Endodermal cell (in vitro differentiated cells): ENCODE data around the gene ABCG4. TPM values are rescaled to one million over a fixed set of nuclear protein-coding genes. Genes with fewer than 3 reads are reported as not detected.

Experiments used
- DNase-seq: peaks from one replicate; pipeline ENCODE4 v3.0.0-alpha.2; 2017
- H3K27ac ChIP-seq: 2 replicates; pipeline ENCODE4 v1.5.1; 2013; ENCODE audit warnings: mild to moderate bottlenecking, low read depth, low read length, moderate library complexity
- H3K27me3 ChIP-seq: 2 replicates; pipeline ENCODE4 v1.6.1; 2013; ENCODE audit warnings: mild to moderate bottlenecking, low read length, moderate library complexity; ENCODE audit not compliant: insufficient read depth, control insufficient read depth, poor library complexity, severe bottlenecking
- H3K36me3 ChIP-seq: 2 replicates; pipeline ENCODE4 v1.7.0; 2013; ENCODE audit warnings: mild to moderate bottlenecking, low read length, moderate library complexity; ENCODE audit not compliant: control insufficient read depth, insufficient read depth
- H3K4me1 ChIP-seq: one replicate; pipeline ENCODE4 v1.7.0; 2013; ENCODE audit warnings: low read length; ENCODE audit not compliant: control insufficient read depth, insufficient read depth
- H3K4me3 ChIP-seq: 2 replicates; pipeline ENCODE4 v1.5.1; 2013; ENCODE audit warnings: mild to moderate bottlenecking, low read length, moderate library complexity
- H3K9ac ChIP-seq: 2 replicates; pipeline ENCODE4 v1.6.1; 2013; ENCODE audit warnings: mild to moderate bottlenecking, low read length, moderate library complexity; ENCODE audit not compliant: poor library complexity, severe bottlenecking; ENCODE audit errors: extremely low read depth
- H3K9me3 ChIP-seq: 2 replicates; pipeline ENCODE4 v1.6.1; 2013; ENCODE audit warnings: mild to moderate bottlenecking, low read length, moderate library complexity; ENCODE audit not compliant: control insufficient read depth
- H3K27ac Mint-ChIP-seq: 2 replicates; pipeline ENCODE4 v1.8.0; 2020; ENCODE audit warnings: mixed read lengths
- H3K27me3 Mint-ChIP-seq: 2 replicates; pipeline ENCODE4 v1.8.0; 2021; ENCODE audit warnings: mild to moderate bottlenecking, mixed read lengths; ENCODE audit not compliant: insufficient read depth
- H3K36me3 Mint-ChIP-seq: 2 replicates; pipeline ENCODE4 v1.8.0; 2020; ENCODE audit warnings: low read depth, mixed read lengths
- H3K4me1 Mint-ChIP-seq: 2 replicates; pipeline ENCODE4 v1.8.0; 2020; ENCODE audit warnings: mixed read lengths
- H3K4me3 Mint-ChIP-seq: 2 replicates; pipeline ENCODE4 v1.8.0; 2020; ENCODE audit warnings: mild to moderate bottlenecking, moderate library complexity, mixed read lengths
- H3K9me3 Mint-ChIP-seq: 2 replicates; pipeline ENCODE4 v1.8.0; 2020; ENCODE audit warnings: mild to moderate bottlenecking, mixed read lengths
- CTCF ChIP-seq: fragments of 200-600 bp; sonication (generic); conservative IDR thresholded peaks from 2 replicates; pipeline ENCODE4 v1.5.0; 2021; ENCODE audit warnings: antibody characterized with exemption, mild to moderate bottlenecking
- WGBS, 2 experiments: methylation state at CpG; one replicate each; pipeline versions ENCODE4 v1.1.5 to v1.1.7; 2013; ENCODE audit warnings: missing lambda C conversion rate in 2 of 2, mixed read lengths in 1 of 2; ENCODE audit not compliant: insufficient coverage in 1 of 2, insufficient read length in 1 of 2; 5-methylcytosine and 5-hydroxymethylcytosine counted together
- total RNA-seq, 2 donors: library from RNA; stranded (reverse); fragmentation: NEBNext Ultra II Directional in 1 of 2; extraction: Animal tissue kit (Norgen Biotek cat#: 25700) in 1 of 2; gene quantifications; 2 replicates in 1 of 2; 3 replicates in 1 of 2; pipeline ENCODE4 v1.2.1, GENCODE V29; 2021

Gene ABCG4
- total RNA-seq, 2 donors from 2014 or later = 1.5 to 1.8 TPM

GRCh38 chr11:119207415-119207960, 58.6 kb downstream of the ABCG4 start:
- no peaks in the 10 kb centered on the region for H3K27me3 Mint-ChIP-seq
- Histone ChIP-seq H3K9ac (peak overlapping the region; percentile 46), H3K9me3 (no peaks in the 10 kb centered on the region), H3K27me3 (no peaks in the 10 kb centered on the region), H3K4me3 (peak overlapping the region; percentile 88), H3K36me3 (no peaks in the 10 kb centered on the region), H3K27ac (no peak overlapping the region), H3K4me1 (peaks cover 2% of the 10 kb centered on the region)
- no peak for DNase-seq
- H3K4me3 Mint-ChIP-seq = peak overlapping the region; percentile 96
- no peaks in the 10 kb centered on the region for H3K9me3 Mint-ChIP-seq
- H3K36me3 Mint-ChIP-seq = no peaks in the 10 kb centered on the region
- no peak overlapping the region for H3K27ac Mint-ChIP-seq
- WGBS, 2 experiments = 38 to 61% methylated on average over 3 to 11 of the region's 11 CpGs
- no peak for TF ChIP-seq CTCF
- H3K4me1 Mint-ChIP-seq = peaks cover 28% of the 10 kb centered on the region

- Mint-ChIP-seq H3K36me3 (no peaks in the 10 kb centered on the region), H3K4me1 (peaks cover 28% of the 10 kb centered on the region), H3K27me3 (no peaks in the 10 kb centered on the region), H3K4me3 (no peak overlapping the region), H3K27ac (peak overlapping the region; percentile 46), H3K9me3 (no peaks in the 10 kb centered on the region)
- no peaks in the 10 kb centered on the region for H3K9me3 ChIP-seq
- peaks cover 2% of the 10 kb centered on the region for H3K4me1 ChIP-seq
- DNase-seq = no peak
- TF ChIP-seq CTCF = no peak
- 75 to 91% methylated on average over 6 to 7 of the region's 7 CpGs for WGBS, 2 experiments
- H3K27me3 ChIP-seq = no peaks in the 10 kb centered on the region
- H3K36me3 ChIP-seq = no peaks in the 10 kb centered on the region
- H3K27ac ChIP-seq = no peak overlapping the region
- no peak overlapping the region for H3K4me3 ChIP-seq
- H3K9ac ChIP-seq = no peak overlapping the region
These were observed 60.3 kb downstream of the ABCG4 start for GRCh38 chr11:119209186-119209585.

GRCh38 chr11:119210050-119210449, 61.2 kb downstream of the ABCG4 start:
- WGBS, 2 experiments = 84% methylated on average over 3 of the region's 3 CpGs; no CpG with 5 or more reads in 1 of the 2 experiments
- no peak for TF ChIP-seq CTCF
- Histone ChIP-seq H3K9me3 (no peaks in the 10 kb centered on the region), H3K27ac (no peak overlapping the region), H3K36me3 (no peaks in the 10 kb centered on the region), H3K4me1 (peaks cover 2% of the 10 kb centered on the region), H3K9ac (no peak overlapping the region), H3K4me3 (no peak overlapping the region), H3K27me3 (no peaks in the 10 kb centered on the region)
- Mint-ChIP-seq H3K27ac (peak overlapping the region; percentile 35), H3K4me3 (no peak overlapping the region), H3K36me3 (no peaks in the 10 kb centered on the region), H3K4me1 (peaks cover 25% of the 10 kb centered on the region), H3K27me3 (no peaks in the 10 kb centered on the region), H3K9me3 (no peaks in the 10 kb centered on the region)
- DNase-seq = no peak

Other genes starting within 250 kb of the ABCG4 start
- 10 to 100 TPM; 73.9 to 77.3 TPM for gene BCL9L, start 223.1 kb upstream of the ABCG4 start, total RNA-seq
- gene UPK2, start 192.8 kb upstream of the ABCG4 start, total RNA-seq = under 1 TPM in 1 of 2 donors, not detected in 1; 0.38 TPM
- not detected for gene FOXR1, start 177.3 kb upstream of the ABCG4 start, total RNA-seq
- gene CENATAC, start 150.9 kb upstream of the ABCG4 start, total RNA-seq = 10 to 100 TPM; 38.7 to 43.3 TPM
- gene RPS25, start 130.7 kb upstream of the ABCG4 start, total RNA-seq = 1,000 to 10,000 TPM; 1,289 to 1,299 TPM
- 10 to 100 TPM; 60.0 to 66.8 TPM for gene TRAPPC4, start 130.3 kb upstream of the ABCG4 start, total RNA-seq
- gene SLC37A4, start 118.2 kb upstream of the ABCG4 start, total RNA-seq = 10 to 100 TPM; 63.6 to 75.3 TPM
- 100 to 1,000 TPM; 277 to 315 TPM for gene HYOU1, start 91.8 kb upstream of the ABCG4 start, total RNA-seq
- 10 to 100 TPM; 26.9 to 29.1 TPM for gene VPS11, start 81.2 kb upstream of the ABCG4 start, total RNA-seq
- 10 to 100 TPM; 45.9 to 54.8 TPM for gene HMBS, start 64.2 kb upstream of the ABCG4 start, total RNA-seq
- gene DPAGT1, start 47.2 kb upstream of the ABCG4 start, total RNA-seq = 10 to 100 TPM; 49.4 to 51.9 TPM
- 1 to 10 TPM; 2.4 to 3.1 TPM for gene C2CD2L, start 41.7 kb upstream of the ABCG4 start, total RNA-seq
- 10 to 100 TPM; 43.8 to 44.8 TPM for gene HINFP, start 27.5 kb upstream of the ABCG4 start, total RNA-seq
- 10 to 100 TPM; 21.8 to 29.6 TPM for gene NLRX1, start 19.7 kb downstream of the ABCG4 start, total RNA-seq
- under 1 TPM; 0.11 to 0.97 TPM for gene NHERF4, start 36.4 kb downstream of the ABCG4 start, total RNA-seq
- gene CBL, start 57.3 kb downstream of the ABCG4 start, total RNA-seq = 10 to 100 TPM; 40.3 to 52.7 TPM
- gene MCAM, start 168.1 kb downstream of the ABCG4 start, total RNA-seq = 10 to 100 TPM; 21.9 to 28.3 TPM
- gene RNF26, start 185.5 kb downstream of the ABCG4 start, total RNA-seq = 10 to 100 TPM; 51.8 to 76.3 TPM
- under 1 TPM; 0.62 to 0.66 TPM for gene C1QTNF5, start 191.8 kb downstream of the ABCG4 start, total RNA-seq
- not detected for gene MFRP, start 197.7 kb downstream of the ABCG4 start, total RNA-seq
- gene USP2, start 232.6 kb downstream of the ABCG4 start, total RNA-seq = 10 to 100 TPM; 17.8 to 21.1 TPM